SK-N-SH treated with all-trans-retinoic acid at 6 μM for 48 hours (cell line): ENCODE results near the gene MAP2K1.

Experiments used
- ATAC-seq: fragments of 200-7000 bp; cut with Tn5 transposase; 3 replicates; pipeline ENCODE4 v1.9.1; 2020; ENCODE audit warnings: mild to moderate bottlenecking, moderate library complexity
- BACH2 ChIP-seq: fragments of 250-450 bp; sonication (Bioruptor Pico); IDR thresholded peaks from 2 replicates; pipeline ENCODE4 v1.9.0; 2021; ENCODE audit warnings: mild to moderate bottlenecking, borderline replicate concordance
- CSDC2 ChIP-seq: fragments of 250-450 bp; sonication (Bioruptor Pico); IDR thresholded peaks from 2 replicates; pipeline ENCODE4 v1.5.0; 2020; ENCODE audit warnings: mild to moderate bottlenecking, moderate library complexity
- ESRRG ChIP-seq: fragments of 250-450 bp; sonication (Bioruptor Pico); IDR thresholded peaks from 2 replicates; pipeline ENCODE4 v1.6.1; 2021; ENCODE audit warnings: mild to moderate bottlenecking
- GLIS3 ChIP-seq: fragments of 250-450 bp; sonication (Bioruptor Pico); IDR thresholded peaks from 2 replicates; pipeline ENCODE4 v1.5.0; 2020; ENCODE audit warnings: mild to moderate bottlenecking, moderate library complexity
- ISL1 ChIP-seq: fragments of 250-450 bp; sonication (Bioruptor Pico); IDR thresholded peaks from 2 replicates; pipeline ENCODE4 v2.1.2; 2022; ENCODE audit warnings: mild to moderate bottlenecking, moderate library complexity
- OSR1 ChIP-seq: fragments of 250-450 bp; sonication (Bioruptor Pico); IDR thresholded peaks from 2 replicates; pipeline ENCODE4 v1.8.0; 2022; ENCODE audit warnings: moderate library complexity, mild to moderate bottlenecking, inconsistent platforms
- RARB ChIP-seq: fragments of 250-450 bp; sonication (Bioruptor Pico); IDR thresholded peaks from 2 replicates; pipeline ENCODE4 v1.8.0; 2021; ENCODE audit warnings: mild to moderate bottlenecking, moderate library complexity
- SNAI2 ChIP-seq: fragments of 250-450 bp; sonication (Bioruptor Pico); IDR thresholded peaks from 2 replicates; pipeline ENCODE4 v1.5.0; 2020; ENCODE audit warnings: mild to moderate bottlenecking, moderate library complexity
- TCF4 ChIP-seq: fragments of 250-450 bp; sonication (Bioruptor Pico); IDR thresholded peaks from 2 replicates; pipeline ENCODE4 v1.8.0; 2021; ENCODE audit warnings: mild to moderate bottlenecking, moderate library complexity, borderline replicate concordance
- TOX ChIP-seq: fragments of 250-450 bp; sonication (Bioruptor Pico); IDR thresholded peaks from 2 replicates; pipeline ENCODE4 v1.8.0; 2021; ENCODE audit warnings: mild to moderate bottlenecking, moderate library complexity, borderline replicate concordance
- ZFP3 ChIP-seq: fragments of 250-450 bp; sonication (Bioruptor Pico); IDR thresholded peaks from 2 replicates; pipeline ENCODE4 v1.5.0; 2020; ENCODE audit warnings: mild to moderate bottlenecking, moderate library complexity
- ZFP30 ChIP-seq: fragments of 450-650 bp; formaldehyde crosslinking; IDR thresholded peaks from 2 replicates; pipeline ENCODE4 v1.5.0; 2022; ENCODE audit warnings: mild to moderate bottlenecking, moderate library complexity
- ZNF565 ChIP-seq: fragments of 450-650 bp; formaldehyde crosslinking; conservative IDR thresholded peaks from 2 replicates; pipeline ENCODE4 v1.5.0; 2020; ENCODE audit warnings: low read depth, mild to moderate bottlenecking, moderate library complexity
- ZNF70 ChIP-seq: fragments of 450-650 bp; formaldehyde crosslinking; IDR thresholded peaks from 2 replicates; pipeline ENCODE4 v1.5.0; 2020; ENCODE audit warnings: mild to moderate bottlenecking, moderate library complexity
- ZNF8 ChIP-seq: fragments of 450-650 bp; formaldehyde crosslinking; IDR thresholded peaks from 2 replicates; pipeline ENCODE4 v1.5.0; 2020; ENCODE audit warnings: mild to moderate bottlenecking, moderate library complexity
- TF ChIP-seq, protein P1 (sequence below): fragments of 250-450 bp; sonication (Bioruptor Pico); IDR thresholded peaks from 2 replicates; pipeline ENCODE4 v1.8.0; 2021; ENCODE audit warnings: low read depth, mild to moderate bottlenecking, moderate library complexity, borderline replicate concordance
- TF ChIP-seq, protein P2 (sequence below): fragments of 250-450 bp; sonication (Bioruptor Pico); IDR thresholded peaks from 2 replicates; pipeline ENCODE4 v1.5.0; 2020; ENCODE audit warnings: mild to moderate bottlenecking, moderate library complexity
- TF ChIP-seq, protein P3 (sequence below): fragments of 250-450 bp; sonication (Bioruptor Pico); IDR thresholded peaks from 2 replicates; pipeline ENCODE4 v1.5.1; 2021; ENCODE audit warnings: mild to moderate bottlenecking, moderate library complexity
- TF ChIP-seq, protein P4 (sequence below): fragments of 250-450 bp; sonication (Bioruptor Pico); IDR thresholded peaks from 2 replicates; pipeline ENCODE4 v1.8.0; 2020; ENCODE audit warnings: mild to moderate bottlenecking, moderate library complexity, borderline replicate concordance

MAP2K1 gene

DNA sequence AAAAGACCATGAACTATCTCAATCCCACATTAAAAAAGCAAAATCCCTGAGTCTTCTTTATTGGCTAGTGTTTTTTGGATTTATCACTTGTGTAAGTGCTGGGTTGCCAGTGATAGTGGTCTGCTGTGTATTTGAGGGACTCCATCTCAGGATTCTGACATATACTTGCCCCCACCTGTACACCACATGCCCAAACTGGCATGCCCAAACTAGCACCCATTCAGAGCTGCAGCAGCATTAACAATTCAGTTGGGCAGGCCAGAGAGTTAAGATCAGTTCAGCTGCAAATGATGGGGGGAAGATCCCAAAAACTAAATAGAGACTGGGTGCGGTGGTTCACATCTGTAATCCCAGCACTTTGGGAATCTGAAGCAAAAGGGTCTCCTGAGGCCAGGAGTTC is 23.9 kb upstream of the MAP2K1 start:
- ATAC-seq: no peak
- no peak for TF ChIP-seq TOX (CRISPR knock-in tag)
- TF ChIP-seq, protein P1, sequence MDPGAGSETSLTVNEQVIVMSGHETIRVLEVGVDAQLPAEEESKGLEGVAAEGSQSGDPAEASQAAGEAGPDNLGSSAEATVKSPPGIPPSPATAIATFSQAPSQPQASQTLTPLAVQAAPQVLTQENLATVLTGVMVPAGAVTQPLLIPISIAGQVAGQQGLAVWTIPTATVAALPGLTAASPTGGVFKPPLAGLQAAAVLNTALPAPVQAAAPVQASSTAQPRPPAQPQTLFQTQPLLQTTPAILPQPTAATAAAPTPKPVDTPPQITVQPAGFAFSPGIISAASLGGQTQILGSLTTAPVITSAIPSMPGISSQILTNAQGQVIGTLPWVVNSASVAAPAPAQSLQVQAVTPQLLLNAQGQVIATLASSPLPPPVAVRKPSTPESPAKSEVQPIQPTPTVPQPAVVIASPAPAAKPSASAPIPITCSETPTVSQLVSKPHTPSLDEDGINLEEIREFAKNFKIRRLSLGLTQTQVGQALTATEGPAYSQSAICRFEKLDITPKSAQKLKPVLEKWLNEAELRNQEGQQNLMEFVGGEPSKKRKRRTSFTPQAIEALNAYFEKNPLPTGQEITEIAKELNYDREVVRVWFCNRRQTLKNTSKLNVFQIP (CRISPR knock-in tag): no peak
- no peak for TF ChIP-seq ZFP30 (CRISPR knock-in tag)
- no peak for TF ChIP-seq CSDC2 (CRISPR knock-in tag)
- no peak for TF ChIP-seq ESRRG
- TF ChIP-seq TCF4 (CRISPR knock-in tag): no peak
- TF ChIP-seq RARB (CRISPR knock-in tag): no peak
- TF ChIP-seq BACH2 (CRISPR knock-in tag): no peak
- TF ChIP-seq ISL1: no peak
- TF ChIP-seq, protein P2, sequence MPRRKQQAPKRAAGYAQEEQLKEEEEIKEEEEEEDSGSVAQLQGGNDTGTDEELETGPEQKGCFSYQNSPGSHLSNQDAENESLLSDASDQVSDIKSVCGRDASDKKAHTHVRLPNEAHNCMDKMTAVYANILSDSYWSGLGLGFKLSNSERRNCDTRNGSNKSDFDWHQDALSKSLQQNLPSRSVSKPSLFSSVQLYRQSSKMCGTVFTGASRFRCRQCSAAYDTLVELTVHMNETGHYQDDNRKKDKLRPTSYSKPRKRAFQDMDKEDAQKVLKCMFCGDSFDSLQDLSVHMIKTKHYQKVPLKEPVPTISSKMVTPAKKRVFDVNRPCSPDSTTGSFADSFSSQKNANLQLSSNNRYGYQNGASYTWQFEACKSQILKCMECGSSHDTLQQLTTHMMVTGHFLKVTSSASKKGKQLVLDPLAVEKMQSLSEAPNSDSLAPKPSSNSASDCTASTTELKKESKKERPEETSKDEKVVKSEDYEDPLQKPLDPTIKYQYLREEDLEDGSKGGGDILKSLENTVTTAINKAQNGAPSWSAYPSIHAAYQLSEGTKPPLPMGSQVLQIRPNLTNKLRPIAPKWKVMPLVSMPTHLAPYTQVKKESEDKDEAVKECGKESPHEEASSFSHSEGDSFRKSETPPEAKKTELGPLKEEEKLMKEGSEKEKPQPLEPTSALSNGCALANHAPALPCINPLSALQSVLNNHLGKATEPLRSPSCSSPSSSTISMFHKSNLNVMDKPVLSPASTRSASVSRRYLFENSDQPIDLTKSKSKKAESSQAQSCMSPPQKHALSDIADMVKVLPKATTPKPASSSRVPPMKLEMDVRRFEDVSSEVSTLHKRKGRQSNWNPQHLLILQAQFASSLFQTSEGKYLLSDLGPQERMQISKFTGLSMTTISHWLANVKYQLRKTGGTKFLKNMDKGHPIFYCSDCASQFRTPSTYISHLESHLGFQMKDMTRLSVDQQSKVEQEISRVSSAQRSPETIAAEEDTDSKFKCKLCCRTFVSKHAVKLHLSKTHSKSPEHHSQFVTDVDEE (CRISPR knock-in tag): no peak
- no peak for TF ChIP-seq OSR1
- TF ChIP-seq ZFP3: no peak
- TF ChIP-seq, protein P3, sequence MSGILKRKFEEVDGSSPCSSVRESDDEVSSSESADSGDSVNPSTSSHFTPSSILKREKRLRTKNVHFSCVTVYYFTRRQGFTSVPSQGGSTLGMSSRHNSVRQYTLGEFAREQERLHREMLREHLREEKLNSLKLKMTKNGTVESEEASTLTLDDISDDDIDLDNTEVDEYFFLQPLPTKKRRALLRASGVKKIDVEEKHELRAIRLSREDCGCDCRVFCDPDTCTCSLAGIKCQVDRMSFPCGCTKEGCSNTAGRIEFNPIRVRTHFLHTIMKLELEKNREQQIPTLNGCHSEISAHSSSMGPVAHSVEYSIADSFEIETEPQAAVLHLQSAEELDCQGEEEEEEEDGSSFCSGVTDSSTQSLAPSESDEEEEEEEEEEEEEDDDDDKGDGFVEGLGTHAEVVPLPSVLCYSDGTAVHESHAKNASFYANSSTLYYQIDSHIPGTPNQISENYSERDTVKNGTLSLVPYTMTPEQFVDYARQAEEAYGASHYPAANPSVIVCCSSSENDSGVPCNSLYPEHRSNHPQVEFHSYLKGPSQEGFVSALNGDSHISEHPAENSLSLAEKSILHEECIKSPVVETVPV (CRISPR knock-in tag): no peak
- no peak for TF ChIP-seq ZNF565 (CRISPR knock-in tag)
- TF ChIP-seq SNAI2 (CRISPR knock-in tag): no peak
- TF ChIP-seq, protein P4, sequence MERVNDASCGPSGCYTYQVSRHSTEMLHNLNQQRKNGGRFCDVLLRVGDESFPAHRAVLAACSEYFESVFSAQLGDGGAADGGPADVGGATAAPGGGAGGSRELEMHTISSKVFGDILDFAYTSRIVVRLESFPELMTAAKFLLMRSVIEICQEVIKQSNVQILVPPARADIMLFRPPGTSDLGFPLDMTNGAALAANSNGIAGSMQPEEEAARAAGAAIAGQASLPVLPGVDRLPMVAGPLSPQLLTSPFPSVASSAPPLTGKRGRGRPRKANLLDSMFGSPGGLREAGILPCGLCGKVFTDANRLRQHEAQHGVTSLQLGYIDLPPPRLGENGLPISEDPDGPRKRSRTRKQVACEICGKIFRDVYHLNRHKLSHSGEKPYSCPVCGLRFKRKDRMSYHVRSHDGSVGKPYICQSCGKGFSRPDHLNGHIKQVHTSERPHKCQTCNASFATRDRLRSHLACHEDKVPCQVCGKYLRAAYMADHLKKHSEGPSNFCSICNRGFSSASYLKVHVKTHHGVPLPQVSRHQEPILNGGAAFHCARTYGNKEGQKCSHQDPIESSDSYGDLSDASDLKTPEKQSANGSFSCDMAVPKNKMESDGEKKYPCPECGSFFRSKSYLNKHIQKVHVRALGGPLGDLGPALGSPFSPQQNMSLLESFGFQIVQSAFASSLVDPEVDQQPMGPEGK (CRISPR knock-in tag): no peak

DNA sequence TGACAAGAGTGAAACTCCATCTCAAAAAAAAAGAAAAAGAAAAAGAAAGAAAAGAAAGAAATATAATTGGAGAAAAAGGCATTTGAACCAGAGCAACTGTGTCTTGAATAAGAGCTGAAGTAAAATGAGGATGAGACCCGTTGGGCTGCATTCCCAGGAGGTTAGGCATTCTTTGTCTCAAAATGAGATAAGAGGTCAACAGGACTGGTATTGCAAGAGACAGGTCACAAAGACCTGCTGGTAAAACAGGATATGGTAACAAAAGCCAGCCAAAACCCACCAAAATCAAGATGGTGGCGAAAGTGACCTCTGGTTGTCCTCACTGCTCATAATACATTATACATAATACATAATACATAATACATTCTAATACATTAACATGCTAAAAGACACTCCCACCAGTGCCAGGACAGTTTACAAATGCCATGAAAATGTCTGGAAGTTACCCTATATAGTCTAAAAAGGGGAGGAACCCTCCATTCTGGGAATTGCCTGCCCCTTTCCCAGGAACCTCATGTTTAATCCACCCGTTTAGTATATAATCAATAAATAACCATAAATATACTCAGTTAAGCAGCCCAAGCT is 21.7 kb upstream of the MAP2K1 start:
- TF ChIP-seq ZNF70 (CRISPR knock-in tag) (no peak), ZNF8 (no peak), GLIS3 (no peak), ZFP3 (no peak), ISL1 (no peak), ZNF565 (CRISPR knock-in tag) (no peak), CSDC2 (CRISPR knock-in tag) (no peak), OSR1 (no peak), SNAI2 (CRISPR knock-in tag) (no peak)
- TF ChIP-seq, protein P1 (CRISPR knock-in tag): no peak
- TF ChIP-seq, protein P3 (CRISPR knock-in tag): no peak
- no peak for ATAC-seq
